ENCODE data around the gene DNAH8. TPM values are rescaled to one million over a fixed set of nuclear protein-coding genes. Genes with fewer than 3 reads are reported as not detected.
"Not testable (repeated sequence)": the region's sequence is repeated elsewhere in the genome, so short reads cannot be mapped to it uniquely, and the experiment has no call there.

Gene DNAH8
- total and polyA plus RNA-seq, 9 donors, result 0.58 to 4.3 (median 1.5) TPM

- Histone ChIP-seq H3K27ac (ENCODE audit: low read length) (no peak overlapping the region), H3K27me3 (ENCODE audit: control insufficient read depth, insufficient read depth, low read length) (no peaks in the 10 kb centered on the region), H3K9me3 (replicated peaks; ENCODE audit: control insufficient read depth, low read depth, low read length) (no peaks in the 10 kb centered on the region), H3K36me3 (ENCODE audit: control insufficient read depth, insufficient read depth, low read length) (no peaks in the 10 kb centered on the region), H3K4me3 (ENCODE audit: low read length) (no peak overlapping the region), H3K4me1 (ENCODE audit: control insufficient read depth, insufficient read depth, low read length) (no peaks in the 10 kb centered on the region)
- DNase-seq, result peak; percentile 4
- WGBS (ENCODE audit: insufficient coverage), result no CpG with 5 or more reads among the region's 2 CpGs
Measured at GRCh38 chr6:38915205-38915925, 200.3 kb downstream of the DNAH8 start.

GRCh38 chr6:38921540-38921939 lies 206.4 kb downstream of the DNAH8 start:
- H3K4me3 ChIP-seq (ENCODE audit: low read length); H3K36me3 ChIP-seq (ENCODE audit: control insufficient read depth, insufficient read depth, low read length); H3K9me3 ChIP-seq (replicated peaks; ENCODE audit: control insufficient read depth, low read depth, low read length); H3K27ac ChIP-seq (ENCODE audit: low read length); H3K4me1 ChIP-seq (ENCODE audit: control insufficient read depth, insufficient read depth, low read length); DNase-seq; H3K27me3 ChIP-seq (ENCODE audit: control insufficient read depth, insufficient read depth, low read length): not testable (repeated sequence)
- WGBS (ENCODE audit: insufficient coverage), result 69% methylated on average over 8 of the region's 8 CpGs

DNA sequence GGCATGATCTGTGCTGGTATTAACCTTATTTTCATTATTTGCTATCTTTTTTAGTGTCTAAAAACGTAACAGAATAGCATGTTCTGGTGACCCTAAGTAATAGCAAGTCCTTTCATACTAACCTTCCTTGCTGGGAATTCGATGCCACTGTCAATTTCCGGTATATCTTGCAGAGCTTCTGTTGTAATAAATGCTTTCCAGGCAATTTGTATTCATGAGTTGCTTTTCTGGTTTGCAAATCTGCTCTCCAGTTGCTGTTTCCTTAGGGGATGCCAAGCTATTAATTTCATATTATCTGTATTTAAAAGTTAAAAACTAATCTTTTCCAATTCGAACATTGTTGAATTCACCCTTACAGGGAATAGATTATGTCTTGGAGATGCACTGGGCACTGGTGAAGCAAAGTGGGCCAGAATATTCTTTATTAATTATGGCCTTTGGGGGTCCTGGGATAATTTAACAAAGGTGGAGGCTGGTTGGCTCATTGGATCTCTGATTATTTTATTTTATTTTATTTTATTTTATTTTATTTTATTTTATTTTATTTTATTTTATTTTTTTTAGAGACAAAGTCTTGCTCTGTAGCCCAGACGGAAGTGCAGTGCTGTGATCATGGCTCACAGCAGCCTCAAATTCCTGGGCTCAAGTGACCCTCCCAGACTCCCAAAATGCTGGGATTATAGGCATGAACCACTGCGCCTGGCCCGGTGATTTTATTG lies 209.8 kb downstream of the DNAH8 start:
- Histone ChIP-seq H3K36me3 (ENCODE audit: control insufficient read depth, insufficient read depth, low read length) (no peaks in the 10 kb centered on the region), H3K4me1 (ENCODE audit: control insufficient read depth, insufficient read depth, low read length) (no peaks in the 10 kb centered on the region), H3K27me3 (ENCODE audit: control insufficient read depth, insufficient read depth, low read length) (no peaks in the 10 kb centered on the region), H3K27ac (ENCODE audit: low read length) (no peak overlapping the region), H3K9me3 (replicated peaks; ENCODE audit: control insufficient read depth, low read depth, low read length) (no peaks in the 10 kb centered on the region), H3K4me3 (ENCODE audit: low read length) (no peak overlapping the region)
- 50% methylated on average over 1 of the region's 7 CpGs for WGBS (ENCODE audit: insufficient coverage)
- no peak for DNase-seq

- no peak overlapping the region for H3K4me3 ChIP-seq (ENCODE audit: low read length)
- H3K27me3 ChIP-seq (ENCODE audit: control insufficient read depth, insufficient read depth, low read length), result no peaks in the 10 kb centered on the region
- no peaks in the 10 kb centered on the region for H3K36me3 ChIP-seq (ENCODE audit: control insufficient read depth, insufficient read depth, low read length)
- no peaks in the 10 kb centered on the region for H3K9me3 ChIP-seq (replicated peaks; ENCODE audit: control insufficient read depth, low read depth, low read length)
- no CpG with 5 or more reads among the region's 5 CpGs for WGBS (ENCODE audit: insufficient coverage)
- no peak for DNase-seq
- H3K4me1 ChIP-seq (ENCODE audit: control insufficient read depth, insufficient read depth, low read length), result no peaks in the 10 kb centered on the region
- H3K27ac ChIP-seq (ENCODE audit: low read length), result no peak overlapping the region
Measured at GRCh38 chr6:38929560-38929959, 214.4 kb downstream of the DNAH8 start.

- WGBS (ENCODE audit: insufficient coverage), result no CpG with 5 or more reads among the region's 3 CpGs
Measured at GRCh38 chr6:38933426-38933825, 218.3 kb downstream of the DNAH8 start.

GRCh38 chr6:38935051-38935450 lies 219.9 kb downstream of the DNAH8 start:
- DNase-seq, result no peak
- Histone ChIP-seq H3K27me3 (ENCODE audit: control insufficient read depth, insufficient read depth, low read length) (no peaks in the 10 kb centered on the region), H3K4me3 (ENCODE audit: low read length) (no peak overlapping the region), H3K4me1 (ENCODE audit: control insufficient read depth, insufficient read depth, low read length) (no peaks in the 10 kb centered on the region), H3K9me3 (replicated peaks; ENCODE audit: control insufficient read depth, low read depth, low read length) (no peaks in the 10 kb centered on the region), H3K27ac (ENCODE audit: low read length) (no peak overlapping the region), H3K36me3 (ENCODE audit: control insufficient read depth, insufficient read depth, low read length) (no peaks in the 10 kb centered on the region)
- WGBS (ENCODE audit: insufficient coverage), result 100% methylated on average over 1 of the region's 1 CpG

More at GRCh38 chr6:38933426-38933825, 218.3 kb downstream of the DNAH8 start:
- Histone ChIP-seq H3K4me3 (ENCODE audit: low read length) (no peak overlapping the region), H3K9me3 (replicated peaks; ENCODE audit: control insufficient read depth, low read depth, low read length) (no peaks in the 10 kb centered on the region), H3K4me1 (ENCODE audit: control insufficient read depth, insufficient read depth, low read length) (no peaks in the 10 kb centered on the region), H3K36me3 (ENCODE audit: control insufficient read depth, insufficient read depth, low read length) (no peaks in the 10 kb centered on the region), H3K27ac (ENCODE audit: low read length) (no peak overlapping the region), H3K27me3 (ENCODE audit: control insufficient read depth, insufficient read depth, low read length) (no peaks in the 10 kb centered on the region)
- DNase-seq, result peak; percentile 29

- WGBS (ENCODE audit: insufficient coverage), result 90% methylated on average over 12 of the region's 15 CpGs
- no peak for DNase-seq
- no peaks in the 10 kb centered on the region for H3K4me1 ChIP-seq (ENCODE audit: control insufficient read depth, insufficient read depth, low read length)
- H3K27ac ChIP-seq (ENCODE audit: low read length), result no peak overlapping the region
- H3K9me3 ChIP-seq (replicated peaks; ENCODE audit: control insufficient read depth, low read depth, low read length), result no peaks in the 10 kb centered on the region
- H3K4me3 ChIP-seq (ENCODE audit: low read length), result no peak overlapping the region
- peaks cover 2% of the 10 kb centered on the region for H3K27me3 ChIP-seq (ENCODE audit: control insufficient read depth, insufficient read depth, low read length)
- no peaks in the 10 kb centered on the region for H3K36me3 ChIP-seq (ENCODE audit: control insufficient read depth, insufficient read depth, low read length)
Measured at GRCh38 chr6:38937839-38938613, 222.9 kb downstream of the DNAH8 start.

GRCh38 chr6:38938741-38939140 lies 223.6 kb downstream of the DNAH8 start:
- DNase-seq, result no peak
- Histone ChIP-seq H3K27me3 (ENCODE audit: control insufficient read depth, insufficient read depth, low read length) (peaks cover 2% of the 10 kb centered on the region), H3K36me3 (ENCODE audit: control insufficient read depth, insufficient read depth, low read length) (no peaks in the 10 kb centered on the region), H3K27ac (ENCODE audit: low read length) (no peak overlapping the region), H3K4me3 (ENCODE audit: low read length) (no peak overlapping the region), H3K4me1 (ENCODE audit: control insufficient read depth, insufficient read depth, low read length) (no peaks in the 10 kb centered on the region), H3K9me3 (replicated peaks; ENCODE audit: control insufficient read depth, low read depth, low read length) (no peaks in the 10 kb centered on the region)
- no CpG with 5 or more reads among the region's 3 CpGs for WGBS (ENCODE audit: insufficient coverage)

GRCh38 chr6:38942442-38942841 lies 227.3 kb downstream of the DNAH8 start:
- no peaks in the 10 kb centered on the region for H3K9me3 ChIP-seq (replicated peaks; ENCODE audit: control insufficient read depth, low read depth, low read length)
- H3K36me3 ChIP-seq (ENCODE audit: control insufficient read depth, insufficient read depth, low read length), result no peaks in the 10 kb centered on the region
- no peak overlapping the region for H3K4me3 ChIP-seq (ENCODE audit: low read length)
- DNase-seq, result no peak
- H3K27me3 ChIP-seq (ENCODE audit: control insufficient read depth, insufficient read depth, low read length), result peaks cover 7% of the 10 kb centered on the region
- H3K4me1 ChIP-seq (ENCODE audit: control insufficient read depth, insufficient read depth, low read length), result no peaks in the 10 kb centered on the region
- H3K27ac ChIP-seq (ENCODE audit: low read length), result no peak overlapping the region
- 100% methylated on average over 1 of the region's 4 CpGs for WGBS (ENCODE audit: insufficient coverage)

DNA sequence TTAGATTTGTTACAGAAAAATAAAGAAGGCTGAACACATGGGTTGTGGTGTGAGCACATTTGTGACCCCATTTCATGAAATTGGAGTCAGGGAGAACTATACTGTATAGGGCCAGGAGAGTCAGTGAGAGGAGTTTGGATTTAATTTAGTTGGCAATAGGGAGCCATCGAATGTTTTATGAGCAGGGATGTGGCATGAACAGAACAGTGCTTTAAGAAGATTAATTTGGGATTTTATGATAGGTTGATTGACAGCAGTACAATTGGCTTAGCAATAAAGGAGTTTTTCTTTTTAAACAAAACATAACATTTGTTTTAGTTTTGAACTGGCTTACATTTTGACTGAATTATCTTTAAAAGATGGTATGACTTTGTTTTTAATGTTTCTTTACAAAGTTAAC lies 227.9 kb downstream of the DNAH8 start:
- DNase-seq, result no peak
- WGBS (ENCODE audit: insufficient coverage), result 100% methylated on average over 1 of the region's 1 CpG
- Histone ChIP-seq H3K36me3 (ENCODE audit: control insufficient read depth, insufficient read depth, low read length) (no peaks in the 10 kb centered on the region), H3K27me3 (ENCODE audit: control insufficient read depth, insufficient read depth, low read length) (peaks cover 7% of the 10 kb centered on the region), H3K9me3 (replicated peaks; ENCODE audit: control insufficient read depth, low read depth, low read length) (no peaks in the 10 kb centered on the region), H3K4me1 (ENCODE audit: control insufficient read depth, insufficient read depth, low read length) (no peaks in the 10 kb centered on the region), H3K4me3 (ENCODE audit: low read length) (no peak overlapping the region), H3K27ac (ENCODE audit: low read length) (no peak overlapping the region)
